Activated CD4-positive, alpha-beta T cell treated with anti-CD3 and anti-CD28 coated beads for 48 hours (primary cell): ENCODE data around the gene TGFB1I1.
"Not testable (repeated sequence)": the region's sequence is repeated elsewhere in the genome, so short reads cannot be mapped to it uniquely, and the experiment has no call there.

Experiments
- DNase-seq: peaks from one replicate; pipeline ENCODE4 v3.0.0-alpha.2; 2020

TGFB1I1 gene

GRCh38 chr16:31521368-31521767, 49.4 kb downstream of the TGFB1I1 start:
- DNase-seq = no peak

GRCh38 chr16:31522071-31522470, 50.1 kb downstream of the TGFB1I1 start:
- no peak for DNase-seq

- DNase-seq = not testable (repeated sequence)
Observed at GRCh38 chr16:31523768-31524167, 51.8 kb downstream of the TGFB1I1 start.

GRCh38 chr16:31525113-31525512, 53.2 kb downstream of the TGFB1I1 start:
- no peak for DNase-seq
